ENCODE data around the gene CYTH4.

The CYTH4 gene

GRCh38 chr22:37345863-37346504 is 63.7 kb downstream of the CYTH4 start:
- DNase-seq (ENCODE audit: low read depth) = no peak

- no peak for DNase-seq (ENCODE audit: low read depth)
Measured at GRCh38 chr22:37346505-37346895, 64.2 kb downstream of the CYTH4 start.

- no peak for DNase-seq (ENCODE audit: low read depth)
Measured at GRCh38 chr22:37349043-37349814, 66.9 kb downstream of the CYTH4 start.

GRCh38 chr22:37351232-37351631 is 68.9 kb downstream of the CYTH4 start:
- DNase-seq (ENCODE audit: low read depth) = no peak

GRCh38 chr22:37352481-37352880 is 70.2 kb downstream of the CYTH4 start:
- DNase-seq (ENCODE audit: low read depth) = no peak

- no peak for DNase-seq (ENCODE audit: low read depth)
Measured at GRCh38 chr22:37353839-37354238, 71.5 kb downstream of the CYTH4 start.

- DNase-seq (ENCODE audit: low read depth) = no peak
Measured at GRCh38 chr22:37354261-37354660, 72.0 kb downstream of the CYTH4 start.

GRCh38 chr22:37354670-37355069 is 72.4 kb downstream of the CYTH4 start:
- DNase-seq (ENCODE audit: low read depth) = no peak

GRCh38 chr22:37355174-37355573 is 72.9 kb downstream of the CYTH4 start:
- no peak for DNase-seq (ENCODE audit: low read depth)

GRCh38 chr22:37356922-37357321 is 74.6 kb downstream of the CYTH4 start:
- DNase-seq (ENCODE audit: low read depth) = no peak

GRCh38 chr22:37357446-37358075 is 75.3 kb downstream of the CYTH4 start:
- DNase-seq (ENCODE audit: low read depth) = no peak

- DNase-seq (ENCODE audit: low read depth) = no peak
Measured at GRCh38 chr22:37358386-37358785, 76.1 kb downstream of the CYTH4 start.

- no peak for DNase-seq (ENCODE audit: low read depth)
Measured at GRCh38 chr22:37358917-37359316, 76.6 kb downstream of the CYTH4 start.

GRCh38 chr22:37362621-37363020 is 80.3 kb downstream of the CYTH4 start:
- no peak for DNase-seq (ENCODE audit: low read depth)

GRCh38 chr22:37363261-37363992 is 81.1 kb downstream of the CYTH4 start:
- no peak for DNase-seq (ENCODE audit: low read depth)
